GM23248 (cell line): ENCODE results near the gene PTTG2.

ENCODE experiments used
- EZH2 ChIP-seq: fragments of 200-600 bp; sonication (generic); IDR thresholded peaks from 2 replicates; pipeline ENCODE4 v1.6.1; 2018; ENCODE audit warnings: antibody characterized with exemption, mild to moderate bottlenecking; ENCODE audit not compliant: insufficient read depth, poor library complexity, severe bottlenecking
- EZH2phosphoT487 ChIP-seq: fragments of 200-600 bp; sonication (generic); IDR thresholded peaks from 2 replicates; pipeline ENCODE4 v1.6.1; 2018; ENCODE audit warnings: antibody characterized with exemption, moderate library complexity, mild to moderate bottlenecking, low read depth; ENCODE audit not compliant: insufficient read depth

DNA sequence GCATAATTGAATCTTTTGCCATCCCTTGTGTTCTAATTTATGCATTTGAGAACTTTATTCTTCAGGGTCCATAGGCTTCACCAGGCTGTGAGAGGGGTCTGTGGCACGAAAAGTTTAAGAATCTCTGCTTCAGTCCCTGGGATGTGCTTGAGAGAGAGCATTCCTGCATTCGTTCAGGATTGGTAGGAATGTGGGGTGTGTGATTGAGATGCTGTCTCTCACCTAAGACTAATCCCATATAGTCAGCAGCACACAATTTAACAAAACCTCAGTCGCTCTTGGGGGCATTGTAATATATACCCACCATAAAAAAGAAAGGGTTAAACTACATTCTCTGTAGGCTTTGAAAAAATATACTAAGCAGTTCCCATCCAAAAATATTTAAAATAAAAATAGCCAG, 41.7 kb downstream of the PTTG2 start:
- TF ChIP-seq EZH2 (no peak), EZH2phosphoT487 (no peak)
